Activated B cell treated with CpG ODN at 0.5 μM for 24 hours (primary cell): ENCODE measurements around the gene PSEN2. TPM values are rescaled to one million over a fixed set of nuclear protein-coding genes. Genes with fewer than 3 reads are reported as not detected.

Source experiments
- ATAC-seq: fragments of 200-7000 bp; cut with Tn5 transposase; one replicate; pipeline ENCODE4 v1.10.0; 2021; ENCODE audit warnings: low read depth, mild to moderate bottlenecking, moderate library complexity
- CTCF ChIA-PET: fragments of 350-600 bp; sonication (Branson Sonifier 250); formaldehyde crosslinking; loops from one replicate; lab custom pipeline; 2021; ENCODE audit warnings: antibody characterized with exemption; lab: Charles Lee
- POLR2A ChIA-PET: fragments of 350-600 bp; sonication (Branson Sonifier 250); formaldehyde crosslinking; loops from one replicate; lab custom pipeline; 2021; ENCODE audit warnings: antibody characterized with exemption; lab: Charles Lee
- DNase-seq: peaks from one replicate; pipeline ENCODE4 v3.0.0; 2022
- H3K27ac Mint-ChIP-seq: one replicate; pipeline ENCODE4 v1.8.0; 2020; ENCODE audit warnings: mixed read lengths
- H3K27me3 Mint-ChIP-seq: one replicate; pipeline ENCODE4 v1.8.0; 2021; ENCODE audit warnings: mixed read lengths
- H3K36me3 Mint-ChIP-seq: one replicate; pipeline ENCODE4 v1.8.0; 2021; ENCODE audit warnings: low read depth, mixed read lengths
- H3K4me1 Mint-ChIP-seq: one replicate; pipeline ENCODE4 v1.8.0; 2021; ENCODE audit warnings: mixed read lengths
- H3K4me3 Mint-ChIP-seq: one replicate; pipeline ENCODE4 v1.8.0; 2020; ENCODE audit warnings: mild to moderate bottlenecking, mixed read lengths
- H3K9me3 Mint-ChIP-seq: one replicate; pipeline ENCODE4 v1.8.0; 2020; ENCODE audit warnings: mixed read lengths
- intact Hi-C: fragments of 100-400 bp; cut with micrococcal nuclease; formaldehyde crosslinking; loops from one replicate; pipeline ENCODE4 v1.15.1; 2024
- total RNA-seq: library from RNA; stranded (reverse); gene quantifications from 2 replicates; pipeline ENCODE4 v1.2.3, GENCODE V29; 2022
- TF ChIP-seq, protein P1 (sequence below): fragments of 200-600 bp; IDR thresholded peaks from one replicate; pipeline ENCODE4 v1.8.0; 2022; ENCODE audit warnings: antibody characterized with exemption, mild to moderate bottlenecking

The PSEN2 gene
- total RNA-seq, 1 donor from 2014 or later = 14.3 TPM

DNA sequence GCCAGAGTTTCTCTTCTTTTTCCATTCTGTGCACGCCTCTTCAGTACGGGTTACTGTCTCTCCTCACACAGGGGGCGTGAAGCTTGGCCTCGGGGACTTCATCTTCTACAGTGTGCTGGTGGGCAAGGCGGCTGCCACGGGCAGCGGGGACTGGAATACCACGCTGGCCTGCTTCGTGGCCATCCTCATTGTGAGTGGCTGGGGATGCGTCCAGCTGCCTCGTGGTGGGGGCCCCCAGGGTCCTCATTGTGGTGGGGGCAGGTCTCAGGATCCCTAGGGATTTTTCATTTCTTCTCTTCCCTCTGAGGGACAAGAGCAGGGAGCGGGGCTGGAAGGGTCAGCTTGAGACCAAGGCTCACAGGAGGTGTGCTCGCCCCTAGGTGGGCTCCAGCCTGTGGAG is 23.5 kb downstream of the PSEN2 start:
- no peak for ATAC-seq
- H3K9me3 Mint-ChIP-seq = no peaks in the 10 kb centered on the region
- H3K27me3 Mint-ChIP-seq = no peaks in the 10 kb centered on the region
- no peaks in the 10 kb centered on the region for H3K4me1 Mint-ChIP-seq
- H3K27ac Mint-ChIP-seq = no peak overlapping the region
- POLR2A ChIA-PET = no interaction called here
- TF ChIP-seq, protein P1, sequence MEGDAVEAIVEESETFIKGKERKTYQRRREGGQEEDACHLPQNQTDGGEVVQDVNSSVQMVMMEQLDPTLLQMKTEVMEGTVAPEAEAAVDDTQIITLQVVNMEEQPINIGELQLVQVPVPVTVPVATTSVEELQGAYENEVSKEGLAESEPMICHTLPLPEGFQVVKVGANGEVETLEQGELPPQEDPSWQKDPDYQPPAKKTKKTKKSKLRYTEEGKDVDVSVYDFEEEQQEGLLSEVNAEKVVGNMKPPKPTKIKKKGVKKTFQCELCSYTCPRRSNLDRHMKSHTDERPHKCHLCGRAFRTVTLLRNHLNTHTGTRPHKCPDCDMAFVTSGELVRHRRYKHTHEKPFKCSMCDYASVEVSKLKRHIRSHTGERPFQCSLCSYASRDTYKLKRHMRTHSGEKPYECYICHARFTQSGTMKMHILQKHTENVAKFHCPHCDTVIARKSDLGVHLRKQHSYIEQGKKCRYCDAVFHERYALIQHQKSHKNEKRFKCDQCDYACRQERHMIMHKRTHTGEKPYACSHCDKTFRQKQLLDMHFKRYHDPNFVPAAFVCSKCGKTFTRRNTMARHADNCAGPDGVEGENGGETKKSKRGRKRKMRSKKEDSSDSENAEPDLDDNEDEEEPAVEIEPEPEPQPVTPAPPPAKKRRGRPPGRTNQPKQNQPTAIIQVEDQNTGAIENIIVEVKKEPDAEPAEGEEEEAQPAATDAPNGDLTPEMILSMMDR = no peak
- peaks cover 52% of the 10 kb centered on the region for H3K36me3 Mint-ChIP-seq
- H3K4me3 Mint-ChIP-seq = no peak overlapping the region
- DNase-seq = no peak
- intact Hi-C loops = no loop called here
- CTCF ChIA-PET = no interaction called here

GRCh38 chr1:226894826-226895225 is 24.4 kb downstream of the PSEN2 start:
- Mint-ChIP-seq H3K27ac (no peak overlapping the region), H3K36me3 (peaks cover 53% of the 10 kb centered on the region), H3K9me3 (no peaks in the 10 kb centered on the region), H3K4me1 (no peaks in the 10 kb centered on the region), H3K4me3 (no peak overlapping the region), H3K27me3 (no peaks in the 10 kb centered on the region)
- intact Hi-C loops = no loop called here
- TF ChIP-seq, protein P1 = no peak
- ATAC-seq (no peak), DNase-seq (no peak)
- CTCF ChIA-PET = no interaction called here
- POLR2A ChIA-PET = no interaction called here

- DNase-seq (no peak), ATAC-seq (no peak)
- H3K9me3 Mint-ChIP-seq = no peaks in the 10 kb centered on the region
- POLR2A ChIA-PET = no interaction called here
- intact Hi-C loops = no loop called here
- H3K27me3 Mint-ChIP-seq = no peaks in the 10 kb centered on the region
- no peak overlapping the region for H3K4me3 Mint-ChIP-seq
- TF ChIP-seq, protein P1 = no peak
- CTCF ChIA-PET = no interaction called here
- H3K36me3 Mint-ChIP-seq = peaks cover 50% of the 10 kb centered on the region
- no peaks in the 10 kb centered on the region for H3K4me1 Mint-ChIP-seq
- no peak overlapping the region for H3K27ac Mint-ChIP-seq
Measured at GRCh38 chr1:226895644-226896043, 25.2 kb downstream of the PSEN2 start.

- TF ChIP-seq, protein P1 = no peak
- DNase-seq (no peak), ATAC-seq (no peak)
- H3K27ac Mint-ChIP-seq = no peak overlapping the region
- H3K9me3 Mint-ChIP-seq = no peaks in the 10 kb centered on the region
- no peaks in the 10 kb centered on the region for H3K4me1 Mint-ChIP-seq
- no peak overlapping the region for H3K4me3 Mint-ChIP-seq
- H3K27me3 Mint-ChIP-seq = no peaks in the 10 kb centered on the region
- ChIA-PET POLR2A (no interaction called here), CTCF (no interaction called here)
- intact Hi-C loops = no loop called here
- peaks cover 30% of the 10 kb centered on the region for H3K36me3 Mint-ChIP-seq
Measured at GRCh38 chr1:226898246-226898645, 27.8 kb downstream of the PSEN2 start.

DNA sequence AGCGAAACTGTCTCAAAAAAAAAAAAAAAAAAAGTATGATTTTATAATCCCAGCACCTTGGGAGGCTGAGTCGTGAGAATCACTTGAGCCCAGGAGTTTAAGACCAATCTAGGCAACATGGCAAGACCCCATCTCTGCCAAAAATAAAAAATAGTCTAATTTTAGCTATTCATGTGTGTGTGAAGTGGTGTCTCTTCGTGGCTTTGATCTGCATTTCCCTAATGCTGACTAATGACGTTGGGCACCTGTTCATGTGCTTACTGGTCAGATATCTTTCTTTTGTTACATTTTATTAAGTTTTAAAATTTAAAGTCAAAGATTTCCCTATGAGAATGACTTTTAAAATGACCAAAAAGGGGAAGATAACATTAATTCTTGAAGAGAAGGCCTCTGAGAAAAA is 31.0 kb downstream of the PSEN2 start:
- no peak overlapping the region for H3K4me3 Mint-ChIP-seq
- TF ChIP-seq, protein P1 = no peak
- DNase-seq (no peak), ATAC-seq (no peak)
- intact Hi-C loops = no loop called here
- ChIA-PET POLR2A (interaction anchor here (0.7 kb wide), 1 partner anchor 75 kb away, joined by 4 read pairs; no protein-coding TSS in a partner anchor), CTCF (no interaction called here)
- peaks cover 22% of the 10 kb centered on the region for H3K36me3 Mint-ChIP-seq
- no peak overlapping the region for H3K27ac Mint-ChIP-seq
- no peaks in the 10 kb centered on the region for H3K4me1 Mint-ChIP-seq
- no peaks in the 10 kb centered on the region for H3K27me3 Mint-ChIP-seq
- no peaks in the 10 kb centered on the region for H3K9me3 Mint-ChIP-seq
